PC-9 (cell line): ENCODE results near the gene KIAA1671. TPM values are rescaled to one million over a fixed set of nuclear protein-coding genes. Genes with fewer than 3 reads are reported as not detected.

Experiments used
- BruUV-seq: library from RNA; stranded (reverse); fragments of 400-500 nt; replicated peaks from 2 replicates; lab custom pipeline; 2021; lab: Mats Ljungman, UMichigan
- CTCF ChIA-PET: fragments of 300-600 bp; sonication (Branson Sonifier 250); formaldehyde crosslinking; loops from one replicate; lab custom pipeline; 2022; ENCODE audit warnings: antibody characterized with exemption; lab: Charles Lee
- POLR2A ChIA-PET: fragments of 300-600 bp; sonication (Branson Sonifier 250); formaldehyde crosslinking; loops from one replicate; lab custom pipeline; 2022; ENCODE audit warnings: antibody characterized with exemption; ENCODE audit not compliant: unreplicated experiment; lab: Charles Lee
- DNase-seq, 2 experiments: peaks; one replicate each; pipeline versions ENCODE4 v3.0.0 to v3.0.0-alpha.2; 2015 to 2022; ENCODE audit warnings: mixed read lengths in 1 of 2
- H2AFZ ChIP-seq: fragments of 200-600 bp; sonication (generic); 2 replicates; pipeline ENCODE4 v1.8.1; 2017; ENCODE audit warnings: antibody characterized with exemption
- H3F3A ChIP-seq: fragments of 200-600 bp; sonication (generic); 2 replicates; pipeline ENCODE4 v1.8.1; 2017; ENCODE audit warnings: antibody characterized with exemption, mild to moderate bottlenecking, low read depth; ENCODE audit not compliant: insufficient read depth
- H3K27ac ChIP-seq: fragments of 200-600 bp; sonication (generic); 2 replicates; pipeline ENCODE4 v1.6.1; 2016; ENCODE audit warnings: mixed run types
- H3K27me3 ChIP-seq: fragments of 200-600 bp; sonication (generic); 2 replicates; pipeline ENCODE4 v1.6.1; 2016; ENCODE audit warnings: low read depth, mixed run types; ENCODE audit not compliant: insufficient read depth
- H3K36me3 ChIP-seq: fragments of 200-600 bp; sonication (generic); 2 replicates; pipeline ENCODE4 v1.6.1; 2016; ENCODE audit warnings: low read depth, mixed run types
- H3K4me1 ChIP-seq: fragments of 200-600 bp; sonication (generic); replicated peaks from 2 replicates; pipeline ENCODE4 v1.6.1; 2016; ENCODE audit warnings: mixed run types; ENCODE audit not compliant: insufficient read depth
- H3K4me2 ChIP-seq: fragments of 200-600 bp; sonication (generic); 2 replicates; pipeline ENCODE4 v1.6.1; 2017; ENCODE audit warnings: mixed run types
- H3K4me3 ChIP-seq: fragments of 200-600 bp; sonication (generic); 2 replicates; pipeline ENCODE4 v1.6.1; 2016; ENCODE audit warnings: mixed run types
- H3K79me2 ChIP-seq: fragments of 200-600 bp; sonication (generic); 2 replicates; pipeline ENCODE4 v1.6.1; 2017; ENCODE audit warnings: low read depth, mixed run types
- H3K9me2 ChIP-seq: fragments of 200-600 bp; sonication (generic); 2 replicates; pipeline ENCODE4 v1.8.1; 2017; ENCODE audit warnings: mild to moderate bottlenecking; ENCODE audit not compliant: insufficient read depth
- H3K9me3 ChIP-seq: fragments of 200-600 bp; sonication (generic); 2 replicates; pipeline ENCODE4 v1.8.1; 2016; ENCODE audit warnings: low read depth; ENCODE audit not compliant: insufficient read depth
- H4K20me1 ChIP-seq: fragments of 200-600 bp; sonication (generic); 2 replicates; pipeline ENCODE4 v1.8.1; 2017; ENCODE audit not compliant: insufficient read depth
- CTCF ChIP-seq: fragments of 200-600 bp; sonication (generic); conservative IDR thresholded peaks from 2 replicates; pipeline ENCODE4 v1.6.1; 2017; ENCODE audit warnings: mixed run types, antibody characterized with exemption, mild to moderate bottlenecking, moderate library complexity
- EZH2 ChIP-seq: fragments of 200-600 bp; sonication (generic); IDR thresholded peaks from 2 replicates; pipeline ENCODE4 v1.8.0; 2017; ENCODE audit warnings: antibody characterized with exemption, low read depth
- intact Hi-C: fragments of 100-400 bp; cut with micrococcal nuclease; formaldehyde crosslinking; loops from one replicate; pipeline ENCODE4 v1.10.0; 2022; ENCODE audit not compliant: unreplicated experiment
- total RNA-seq: library from RNA; stranded (reverse); gene quantifications from 2 replicates; pipeline ENCODE4 v1.2.3, GENCODE V29; 2021

The KIAA1671 gene
- total RNA-seq, 1 experiment from 2014 or later = 44.3 TPM

- Histone ChIP-seq H3F3A (no peaks in the 10 kb centered on the region), H3K27ac (no peak overlapping the region), H3K36me3 (no peaks in the 10 kb centered on the region), H3K4me3 (no peak overlapping the region), H2AFZ (no peak overlapping the region), H3K9me2 (no peaks in the 10 kb centered on the region), H3K4me1 (no peaks in the 10 kb centered on the region), H3K4me2 (no peak overlapping the region), H3K79me2 (no peaks in the 10 kb centered on the region), H3K27me3 (no peaks in the 10 kb centered on the region), H4K20me1 (peaks cover 5% of the 10 kb centered on the region; the same call in 1 of the 2 replicates), H3K9me3 (no peaks in the 10 kb centered on the region)
- no peak for TF ChIP-seq CTCF
- no peak for TF ChIP-seq EZH2
- no TSS peak for BruUV-seq
- ChIA-PET CTCF (no interaction called here), POLR2A (no interaction called here)
- peak; percentile 32 to 54 for DNase-seq
- intact Hi-C loops = no loop called here
Measured at GRCh38 chr22:25008666-25009065, 56.1 kb downstream of the KIAA1671 start.

GRCh38 chr22:25012741-25013143, 60.2 kb downstream of the KIAA1671 start:
- DNase-seq = no peak
- Histone ChIP-seq H3K9me2 (no peaks in the 10 kb centered on the region), H2AFZ (no peak overlapping the region), H3F3A (no peaks in the 10 kb centered on the region), H4K20me1 (peaks cover 5% of the 10 kb centered on the region; the same call in 1 of the 2 replicates), H3K4me1 (no peaks in the 10 kb centered on the region), H3K4me3 (no peak overlapping the region), H3K4me2 (no peak overlapping the region), H3K9me3 (no peaks in the 10 kb centered on the region), H3K79me2 (no peaks in the 10 kb centered on the region), H3K36me3 (no peaks in the 10 kb centered on the region), H3K27me3 (no peaks in the 10 kb centered on the region), H3K27ac (no peak overlapping the region)
- ChIA-PET CTCF (no interaction called here), POLR2A (no interaction called here)
- BruUV-seq = no TSS peak
- TF ChIP-seq CTCF = no peak
- TF ChIP-seq EZH2 = no peak
- intact Hi-C loops = no loop called here

GRCh38 chr22:25013607-25014006, 61.1 kb downstream of the KIAA1671 start:
- POLR2A ChIA-PET = interaction anchor here (0.6 kb wide), 1 partner anchor 60 kb away, joined by 7 read pairs; no protein-coding TSS in a partner anchor
- BruUV-seq = no TSS peak
- CTCF ChIA-PET = no interaction called here
- H3K27me3 ChIP-seq = no peaks in the 10 kb centered on the region
- no peaks in the 10 kb centered on the region for H3K9me2 ChIP-seq
- no peak overlapping the region for H3K4me2 ChIP-seq
- H3K4me3 ChIP-seq = no peak overlapping the region
- no peaks in the 10 kb centered on the region for H3K4me1 ChIP-seq
- H3F3A ChIP-seq = no peaks in the 10 kb centered on the region
- H3K27ac ChIP-seq = no peak overlapping the region
- no peak for DNase-seq
- intact Hi-C loops = no loop called here
- H3K9me3 ChIP-seq = no peaks in the 10 kb centered on the region
- peaks cover 3% of the 10 kb centered on the region for H4K20me1 ChIP-seq
- TF ChIP-seq EZH2 (no peak), CTCF (no peak)
- no peaks in the 10 kb centered on the region for H3K36me3 ChIP-seq
- no peaks in the 10 kb centered on the region for H3K79me2 ChIP-seq
- H2AFZ ChIP-seq = no peak overlapping the region
